Central memory CD8-positive, alpha-beta T cell (primary cell): ENCODE measurements around the gene ACSBG1.

Source experiments
- ATAC-seq: fragments of 150-1000 bp; cut with Tn5 transposase; replicated peaks from 2 replicates; pipeline ENCODE4 v1.10.0; 2022; ENCODE audit warnings: mild to moderate bottlenecking, moderate FRiP score, moderate number of reproducible peaks; ENCODE audit not compliant: poor library complexity, severe bottlenecking; ENCODE audit errors: extremely low read depth
- DNase-seq, 2 donors: peaks; one replicate each; pipeline ENCODE4 v3.0.0; 2021; ENCODE audit warnings: low spot score in 2 of 2
- H3K27ac Mint-ChIP-seq: one replicate; pipeline ENCODE4 v1.8.0; 2022; ENCODE audit warnings: low read depth, mild to moderate bottlenecking, moderate library complexity, mixed read lengths
- H3K27me3 Mint-ChIP-seq: one replicate; pipeline ENCODE4 v1.8.0; 2022; ENCODE audit warnings: mixed read lengths
- H3K36me3 Mint-ChIP-seq: one replicate; pipeline ENCODE4 v1.8.0; 2022; ENCODE audit warnings: mild to moderate bottlenecking, moderate library complexity, mixed read lengths; ENCODE audit not compliant: insufficient read depth
- H3K4me1 Mint-ChIP-seq: one replicate; pipeline ENCODE4 v1.8.0; 2022; ENCODE audit warnings: mixed read lengths
- H3K4me3 Mint-ChIP-seq: one replicate; pipeline ENCODE4 v1.8.0; 2022; ENCODE audit warnings: mild to moderate bottlenecking, moderate library complexity, mixed read lengths
- H3K9me3 Mint-ChIP-seq: one replicate; pipeline ENCODE4 v1.8.0; 2022; ENCODE audit warnings: mixed read lengths

ACSBG1 gene

DNA sequence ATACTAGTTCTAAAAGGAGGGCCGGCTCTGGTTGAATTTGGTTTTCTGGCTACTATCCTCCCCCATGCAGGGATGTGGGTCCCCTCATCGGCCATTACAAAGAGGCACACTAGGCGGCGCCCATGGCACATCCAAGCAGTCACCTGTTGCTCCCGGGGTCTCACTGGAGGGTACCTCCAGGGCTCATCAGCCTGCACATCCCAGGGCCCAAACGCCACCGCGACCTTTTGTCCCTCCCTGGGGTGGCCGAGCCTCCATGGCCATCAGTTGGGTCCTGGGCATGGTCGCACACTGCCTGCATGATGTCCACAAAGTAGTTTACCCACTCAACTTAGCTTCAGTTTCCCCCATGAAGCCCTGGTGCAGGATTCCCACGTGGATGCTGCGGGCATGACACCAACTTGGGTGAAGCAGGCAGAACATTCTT, 56.9 kb downstream of the ACSBG1 start:
- peaks cover 22% of the 10 kb centered on the region for H3K4me1 Mint-ChIP-seq
- H3K36me3 Mint-ChIP-seq: peaks cover 3% of the 10 kb centered on the region
- peaks cover under 1% of the 10 kb centered on the region for H3K27me3 Mint-ChIP-seq
- H3K9me3 Mint-ChIP-seq: no peaks in the 10 kb centered on the region
- H3K27ac Mint-ChIP-seq: no peak overlapping the region
- ATAC-seq: no peak
- no peak for DNase-seq
- H3K4me3 Mint-ChIP-seq: no peak overlapping the region

DNA sequence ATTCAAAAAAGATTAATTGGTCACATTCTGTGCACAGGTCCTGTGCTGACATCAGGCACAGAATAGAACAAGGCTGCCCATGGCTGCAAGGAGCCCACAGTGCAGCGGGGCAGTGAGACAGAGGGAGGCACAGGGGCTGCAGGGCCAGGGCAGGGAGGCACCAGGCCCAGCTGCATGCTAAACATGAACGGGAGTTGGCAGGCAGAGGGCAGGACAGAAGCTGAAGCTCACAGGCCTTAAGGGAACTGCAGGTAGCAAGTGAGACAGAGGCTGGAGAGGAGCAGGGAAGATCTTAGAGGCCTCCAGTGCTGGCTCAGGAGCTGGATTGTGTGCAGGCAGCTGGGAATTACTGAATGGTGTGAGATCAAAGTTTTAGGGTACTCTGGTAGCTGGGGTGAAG, 59.0 kb downstream of the ACSBG1 start:
- no peak for ATAC-seq
- Mint-ChIP-seq H3K4me1 (peaks cover 22% of the 10 kb centered on the region), H3K9me3 (no peaks in the 10 kb centered on the region), H3K27me3 (no peaks in the 10 kb centered on the region), H3K4me3 (no peak overlapping the region), H3K27ac (no peak overlapping the region), H3K36me3 (peaks cover 3% of the 10 kb centered on the region)
- no peak for DNase-seq

DNA sequence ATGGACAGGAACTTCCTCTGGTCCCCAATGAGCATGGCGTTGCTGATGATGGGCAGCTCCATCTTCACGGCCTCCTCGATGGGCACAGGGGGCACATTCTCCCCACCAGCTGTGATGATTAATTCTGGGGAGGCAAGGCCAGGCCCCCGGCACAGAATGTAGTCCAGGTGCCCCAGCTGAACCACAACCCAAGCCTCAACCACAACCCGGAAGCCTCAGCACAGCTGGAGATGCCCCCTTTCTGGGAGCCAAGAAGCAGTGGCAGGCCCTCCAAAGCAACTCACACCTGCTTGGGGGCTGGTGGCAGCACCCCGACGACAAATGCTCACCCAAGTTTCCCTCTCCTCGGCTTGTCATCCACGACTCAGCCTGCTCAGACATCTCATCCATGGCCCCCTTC, 60.0 kb downstream of the ACSBG1 start:
- H3K9me3 Mint-ChIP-seq: no peaks in the 10 kb centered on the region
- H3K4me3 Mint-ChIP-seq: no peak overlapping the region
- no peaks in the 10 kb centered on the region for H3K27me3 Mint-ChIP-seq
- DNase-seq (no peak), ATAC-seq (peak; percentile 47)
- peaks cover 22% of the 10 kb centered on the region for H3K4me1 Mint-ChIP-seq
- peaks cover 6% of the 10 kb centered on the region for H3K36me3 Mint-ChIP-seq
- peak overlapping the region; percentile 1 for H3K27ac Mint-ChIP-seq

DNA sequence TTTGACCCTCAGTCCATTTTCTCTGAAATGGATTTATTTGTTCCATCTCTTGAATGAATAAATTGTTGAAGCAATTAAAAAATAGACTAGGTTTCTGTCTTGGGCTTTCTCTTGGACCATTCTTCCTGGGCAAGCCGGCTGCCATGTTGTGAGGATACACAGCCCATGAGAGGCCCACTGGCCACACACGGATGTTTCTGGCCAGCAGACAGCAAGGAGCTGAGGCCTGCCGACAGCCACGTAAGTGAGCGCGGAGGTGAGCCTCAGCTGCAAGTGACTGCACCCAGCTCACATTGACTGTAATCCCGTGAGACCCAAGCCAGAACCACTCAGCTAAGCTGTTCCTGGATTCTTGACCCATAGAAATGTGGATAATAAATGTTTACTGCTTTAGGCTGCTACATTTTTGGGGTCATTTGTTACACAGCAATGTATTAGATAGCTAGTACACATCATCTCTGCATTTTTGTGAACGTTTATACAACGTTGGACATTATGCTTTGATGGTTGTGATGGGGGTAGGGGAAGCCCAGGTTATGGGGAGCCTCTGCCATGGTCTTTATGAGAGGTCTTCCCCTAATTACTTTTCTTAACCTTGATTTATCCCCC, 62.4 kb downstream of the ACSBG1 start:
- H3K9me3 Mint-ChIP-seq: no peaks in the 10 kb centered on the region
- no peak for DNase-seq
- no peak overlapping the region for H3K27ac Mint-ChIP-seq
- no peaks in the 10 kb centered on the region for H3K27me3 Mint-ChIP-seq
- ATAC-seq: no peak
- peaks cover 13% of the 10 kb centered on the region for H3K36me3 Mint-ChIP-seq
- H3K4me3 Mint-ChIP-seq: no peak overlapping the region
- peaks cover 32% of the 10 kb centered on the region for H3K4me1 Mint-ChIP-seq

DNA sequence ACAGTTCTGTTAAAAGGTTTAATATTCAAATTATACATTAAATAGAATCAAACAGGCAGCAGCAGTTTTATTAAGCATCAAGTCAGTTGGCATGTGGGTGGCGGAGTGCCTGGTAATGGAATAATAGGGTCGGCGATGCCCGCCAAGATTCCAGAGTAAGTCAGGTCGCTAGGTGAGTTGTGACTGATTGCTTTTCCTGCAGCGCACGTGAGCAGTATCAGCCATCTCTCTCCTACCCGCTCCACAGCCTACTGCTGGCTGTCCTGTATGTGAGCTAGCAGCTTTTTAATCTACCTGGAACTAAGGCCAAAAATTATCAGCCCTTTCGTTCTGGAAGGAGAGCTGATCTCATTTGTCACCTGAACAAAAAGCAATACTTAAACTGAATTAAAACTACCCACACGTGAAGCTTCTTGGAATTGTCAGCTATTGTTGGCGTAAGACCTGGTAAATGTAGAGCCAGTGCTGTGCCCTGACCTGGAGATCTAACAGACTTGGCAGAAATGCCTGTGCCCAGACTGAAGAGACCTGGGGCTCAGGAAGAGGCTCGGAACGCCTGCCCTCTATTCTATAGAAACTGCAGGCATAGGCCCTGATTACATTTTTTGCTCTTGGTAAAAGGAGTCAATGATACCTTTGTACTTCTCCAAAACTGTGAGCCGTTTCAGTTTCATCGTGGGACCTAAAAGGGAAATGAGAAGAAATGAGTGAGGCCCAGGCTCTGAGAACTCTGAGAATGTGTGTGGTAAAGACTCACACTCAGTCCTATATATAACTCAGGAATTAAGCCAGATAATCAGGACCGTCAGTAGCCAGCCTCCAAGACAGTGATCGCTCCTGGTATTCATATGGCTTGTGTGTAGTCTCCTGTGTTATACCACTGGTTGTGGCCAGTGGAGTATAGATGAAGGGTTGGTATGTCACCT, 63.3 kb downstream of the ACSBG1 start:
- Mint-ChIP-seq H3K4me1 (peaks cover 32% of the 10 kb centered on the region), H3K9me3 (no peaks in the 10 kb centered on the region), H3K27me3 (no peaks in the 10 kb centered on the region), H3K36me3 (peaks cover 16% of the 10 kb centered on the region), H3K27ac (no peak overlapping the region), H3K4me3 (no peak overlapping the region)
- ATAC-seq (no peak), DNase-seq (no peak)

DNA sequence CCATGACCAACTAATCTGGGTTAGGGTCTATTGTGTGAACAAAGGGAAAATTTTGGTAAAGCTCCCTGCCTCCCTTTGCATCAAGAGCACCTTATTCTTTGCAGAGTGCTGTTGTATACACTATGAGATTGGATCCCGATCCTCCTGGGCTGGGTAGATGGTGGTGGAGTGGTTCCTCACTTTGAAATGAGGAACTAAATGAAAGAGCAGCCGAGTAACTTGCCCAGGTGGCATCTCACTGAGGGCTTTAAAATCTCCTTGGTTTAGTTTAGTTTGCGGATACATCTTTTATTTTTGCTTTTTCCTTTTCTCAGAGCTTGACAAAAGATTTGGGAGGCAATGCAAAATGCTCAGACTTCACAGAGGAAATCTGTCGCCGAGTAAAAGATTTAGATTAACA, 65.8 kb downstream of the ACSBG1 start:
- no peak for DNase-seq
- Mint-ChIP-seq H3K36me3 (peaks cover 28% of the 10 kb centered on the region), H3K27ac (peak overlapping the region; percentile 38), H3K27me3 (no peaks in the 10 kb centered on the region), H3K4me3 (no peak overlapping the region), H3K9me3 (no peaks in the 10 kb centered on the region), H3K4me1 (peaks cover 13% of the 10 kb centered on the region)
- ATAC-seq: no peak

DNA sequence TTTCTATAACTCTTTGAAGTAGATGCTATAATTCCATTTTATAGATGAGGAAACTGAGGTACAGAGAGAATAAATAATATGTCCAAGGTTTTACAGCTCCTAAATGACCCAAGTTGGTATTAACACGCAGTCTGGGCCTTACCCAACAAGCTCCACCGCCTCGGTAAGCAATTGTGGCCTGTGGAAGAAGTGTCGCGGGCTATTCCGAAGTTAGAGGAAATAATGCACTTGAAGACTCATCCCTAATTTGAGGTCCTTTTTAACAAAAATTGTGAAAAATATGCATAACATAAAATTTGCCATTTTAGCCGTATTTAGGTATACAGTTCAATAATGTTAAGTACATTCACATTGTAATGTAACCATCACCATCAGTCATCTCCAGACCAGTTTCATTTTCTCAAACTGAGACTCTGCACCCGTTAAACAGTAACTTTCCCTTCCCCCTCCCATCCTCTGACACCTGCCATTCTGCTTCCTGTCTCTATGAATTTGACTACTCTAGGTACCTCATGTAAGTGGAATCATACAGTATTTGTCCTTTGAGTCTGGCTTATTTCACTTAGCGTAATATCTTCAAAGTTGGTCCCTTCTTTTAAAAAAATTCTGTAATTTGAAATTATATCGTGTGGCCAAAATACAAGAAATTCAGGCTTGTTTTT, 67.0 kb downstream of the ACSBG1 start:
- Mint-ChIP-seq H3K4me1 (peaks cover 9% of the 10 kb centered on the region), H3K4me3 (peak overlapping the region; percentile 16), H3K27me3 (no peaks in the 10 kb centered on the region), H3K27ac (peak overlapping the region; percentile 83), H3K9me3 (no peaks in the 10 kb centered on the region), H3K36me3 (peaks cover 33% of the 10 kb centered on the region)
- DNase-seq (no peak), ATAC-seq (peak; percentile 96)

DNA sequence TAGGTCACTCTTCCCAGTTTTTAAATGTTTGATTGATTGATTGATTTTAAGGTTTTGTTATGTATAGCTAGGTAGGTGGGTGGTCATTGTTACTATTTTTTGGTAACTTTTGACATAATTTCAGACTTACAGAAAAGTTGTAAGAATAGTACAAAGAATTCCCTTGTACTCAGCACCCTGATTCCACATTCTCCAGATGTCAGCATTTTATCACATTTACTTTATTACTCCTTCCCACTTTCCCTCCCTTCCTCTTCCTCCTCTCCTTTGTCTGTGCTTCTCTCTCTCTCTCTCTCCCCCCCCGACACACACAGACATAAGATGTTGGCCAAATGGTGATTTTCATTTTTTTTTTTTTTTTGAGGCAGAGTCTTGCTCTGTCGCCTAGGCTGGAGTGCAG, 70.4 kb downstream of the ACSBG1 start:
- peaks cover 9% of the 10 kb centered on the region for H3K4me1 Mint-ChIP-seq
- no peaks in the 10 kb centered on the region for H3K27me3 Mint-ChIP-seq
- ATAC-seq: no peak
- H3K4me3 Mint-ChIP-seq: no peak overlapping the region
- H3K36me3 Mint-ChIP-seq: peaks cover 40% of the 10 kb centered on the region
- H3K27ac Mint-ChIP-seq: no peak overlapping the region
- no peak for DNase-seq
- H3K9me3 Mint-ChIP-seq: no peaks in the 10 kb centered on the region

DNA sequence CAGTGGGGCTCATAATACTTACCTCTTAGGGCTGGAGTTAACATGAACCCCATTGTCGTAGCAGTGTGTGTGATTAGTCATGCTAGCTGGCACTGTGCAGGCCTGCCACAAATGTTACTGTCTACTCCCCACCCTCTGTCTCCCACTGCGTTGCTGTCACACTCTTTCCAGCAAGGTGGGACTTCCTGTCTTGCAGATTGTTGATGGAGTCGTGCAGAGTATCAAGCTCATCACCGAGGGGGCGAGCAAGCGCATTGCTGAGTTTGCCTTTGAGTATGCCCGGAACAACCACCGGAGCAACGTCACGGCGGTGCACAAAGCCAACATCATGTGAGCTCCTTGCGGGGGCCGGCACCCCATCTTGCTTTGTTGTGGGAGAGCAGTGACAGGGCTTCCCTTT, 72.3 kb downstream of the ACSBG1 start:
- H3K36me3 Mint-ChIP-seq: peaks cover 47% of the 10 kb centered on the region
- peak in 1 of 2 donors; percentile 64 for DNase-seq
- H3K4me1 Mint-ChIP-seq: no peaks in the 10 kb centered on the region
- ATAC-seq: peak; percentile 97
- H3K9me3 Mint-ChIP-seq: no peaks in the 10 kb centered on the region
- peak overlapping the region; percentile 67 for H3K27ac Mint-ChIP-seq
- no peaks in the 10 kb centered on the region for H3K27me3 Mint-ChIP-seq
- no peak overlapping the region for H3K4me3 Mint-ChIP-seq

DNA sequence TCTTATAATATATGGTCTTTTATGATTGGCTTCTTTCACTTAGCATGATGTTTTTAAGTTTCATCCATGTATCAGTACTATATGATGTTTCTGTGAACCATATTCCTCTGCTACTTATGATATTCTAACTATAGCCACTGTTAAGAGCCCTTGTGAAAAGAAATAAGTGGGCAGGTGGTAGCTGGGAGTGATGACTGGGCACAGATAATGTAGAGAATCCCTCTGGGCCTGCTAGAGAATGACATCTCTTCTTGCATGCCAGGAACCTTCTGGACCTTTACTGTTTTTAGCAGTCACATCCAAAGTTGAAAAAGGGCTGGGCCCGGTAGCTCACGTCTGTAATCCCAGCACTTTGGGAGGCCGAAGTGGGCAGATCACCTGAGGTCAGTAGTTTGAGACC, 75.0 kb downstream of the ACSBG1 start:
- Mint-ChIP-seq H3K27ac (no peak overlapping the region), H3K27me3 (no peaks in the 10 kb centered on the region), H3K36me3 (peaks cover 38% of the 10 kb centered on the region), H3K4me3 (no peak overlapping the region), H3K9me3 (no peaks in the 10 kb centered on the region), H3K4me1 (no peaks in the 10 kb centered on the region)
- DNase-seq (no peak), ATAC-seq (no peak)

DNA sequence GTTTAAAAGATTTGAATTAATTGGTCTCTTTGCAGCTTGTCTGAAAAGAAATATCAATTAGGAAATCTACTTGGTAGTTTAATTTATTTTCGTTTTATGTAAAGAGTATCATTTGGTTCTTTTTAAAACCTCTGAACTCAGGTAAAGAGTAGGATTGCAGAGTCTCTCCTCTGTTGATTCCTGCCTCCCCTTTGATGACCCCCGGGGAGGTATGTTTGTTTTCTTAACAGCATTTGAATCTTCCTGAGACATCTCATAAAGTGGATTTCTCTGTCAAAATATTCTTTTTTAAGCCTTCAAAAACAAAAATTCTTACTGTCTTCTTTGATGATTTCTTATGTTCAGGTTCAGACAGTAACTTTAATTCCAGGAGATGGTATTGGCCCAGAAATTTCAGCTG, 77.2 kb downstream of the ACSBG1 start:
- Mint-ChIP-seq H3K36me3 (peaks cover 28% of the 10 kb centered on the region), H3K9me3 (no peaks in the 10 kb centered on the region), H3K4me3 (no peak overlapping the region), H3K27ac (no peak overlapping the region), H3K27me3 (no peaks in the 10 kb centered on the region), H3K4me1 (no peaks in the 10 kb centered on the region)
- no peak for ATAC-seq
- no peak for DNase-seq

DNA sequence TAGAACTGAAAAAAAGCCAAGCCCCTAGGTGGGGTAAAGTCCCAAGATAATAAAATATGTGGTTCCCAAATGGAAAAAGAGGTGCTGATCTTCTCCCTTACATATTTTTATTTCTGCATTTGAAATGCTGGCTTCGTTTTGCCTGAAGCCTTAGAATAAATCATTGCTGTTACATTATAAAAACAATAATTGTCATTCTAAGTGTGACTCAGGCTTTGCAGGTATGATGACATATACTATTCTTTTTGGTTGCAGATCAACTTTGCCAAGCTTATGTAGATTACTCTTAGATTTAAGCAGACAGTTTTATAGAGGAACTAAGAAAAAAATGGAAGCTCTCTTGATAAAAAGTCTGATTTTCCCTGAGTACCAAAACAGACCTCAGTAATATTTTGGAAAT, 77.7 kb downstream of the ACSBG1 start:
- no peaks in the 10 kb centered on the region for H3K9me3 Mint-ChIP-seq
- H3K27ac Mint-ChIP-seq: no peak overlapping the region
- no peak for ATAC-seq
- no peak overlapping the region for H3K4me3 Mint-ChIP-seq
- no peaks in the 10 kb centered on the region for H3K27me3 Mint-ChIP-seq
- peaks cover 22% of the 10 kb centered on the region for H3K36me3 Mint-ChIP-seq
- no peak for DNase-seq
- H3K4me1 Mint-ChIP-seq: no peaks in the 10 kb centered on the region
